ENCODE results near the gene VCP. TPM values are rescaled to one million over a fixed set of nuclear protein-coding genes. Genes with fewer than 3 reads are reported as not detected.

The VCP gene
- total and polyA plus RNA-seq, 9 of the 15 experiments (the other 6 are each of a cell fraction or from before 2014, with no cell fraction given), result 7.1 to 257 (median 199) TPM

DNA sequence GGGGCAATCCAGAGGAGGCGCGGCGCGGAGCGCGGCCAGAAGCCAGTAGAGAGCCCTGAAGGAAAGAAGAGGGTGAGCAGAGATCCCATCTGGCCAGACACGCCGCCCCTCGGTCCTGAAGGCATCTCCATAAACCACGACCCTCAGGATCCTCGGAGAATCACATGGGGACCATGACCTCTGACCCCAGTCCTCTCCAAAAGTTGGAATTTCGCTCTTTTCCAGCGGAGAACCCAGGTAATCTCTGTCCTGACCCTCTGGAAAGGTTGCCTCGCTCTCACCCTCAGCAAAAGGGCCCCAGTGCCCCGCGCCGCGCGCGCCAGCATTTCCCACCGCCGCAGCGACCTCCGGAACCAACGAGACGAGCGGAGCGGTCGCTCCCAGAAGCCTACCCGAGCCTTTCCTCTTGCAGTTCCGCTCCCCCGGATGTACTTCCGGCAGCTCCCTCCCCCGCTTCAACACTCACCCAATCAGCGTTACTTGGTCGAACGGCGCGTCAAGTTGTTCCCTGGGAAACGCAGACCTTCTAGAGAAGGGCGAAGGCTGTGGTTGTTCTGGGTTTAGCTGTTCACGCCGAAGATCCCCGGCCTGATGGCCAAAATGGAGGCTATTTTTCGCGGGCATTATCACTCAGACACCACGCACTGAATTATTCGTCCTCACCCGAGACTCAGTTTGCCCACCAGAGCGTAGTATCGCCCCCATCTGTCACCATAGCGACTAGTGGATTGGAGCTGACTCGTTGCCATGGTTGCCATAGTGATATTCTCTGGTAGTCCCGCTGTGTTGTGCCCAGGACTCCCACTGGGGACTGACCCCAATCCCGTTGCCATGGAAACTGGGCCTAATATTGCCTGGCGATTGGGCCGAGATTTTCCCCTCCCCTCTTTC lies 30.6 kb upstream of the VCP start, which contains the start of gene STOML2 (continued):
- TF ChIP-seq, protein P1, sequence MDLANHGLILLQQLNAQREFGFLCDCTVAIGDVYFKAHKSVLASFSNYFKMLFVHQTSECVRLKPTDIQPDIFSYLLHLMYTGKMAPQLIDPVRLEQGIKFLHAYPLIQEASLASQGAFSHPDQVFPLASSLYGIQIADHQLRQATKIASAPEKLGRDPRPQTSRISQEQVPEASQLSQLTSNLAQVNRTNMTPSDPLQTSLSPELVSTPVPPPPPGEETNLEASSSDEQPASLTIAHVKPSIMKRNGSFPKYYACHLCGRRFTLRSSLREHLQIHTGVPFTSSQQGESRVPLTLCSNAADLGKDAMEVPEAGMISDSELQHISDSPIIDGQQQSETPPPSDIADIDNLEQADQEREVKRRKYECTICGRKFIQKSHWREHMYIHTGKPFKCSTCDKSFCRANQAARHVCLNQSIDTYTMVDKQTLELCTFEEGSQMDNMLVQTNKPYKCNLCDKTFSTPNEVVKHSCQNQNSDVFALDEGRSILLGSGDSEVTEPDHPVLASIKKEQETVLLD (IDR thresholded peaks at IDR 0.05), result no peak
- TF ChIP-seq JUNB (CRISPR knock-in tag; conservative IDR thresholded peaks at IDR 0.05), result no peak
- no peak; the same call in 1 of the 2 replicates for TF ChIP-seq TCF3 (CRISPR knock-in tag; IDR thresholded peaks at IDR 0.05)
- no peak for TF ChIP-seq HDAC3 (IDR thresholded peaks at IDR 0.05; ENCODE audit: borderline replicate concordance, partially characterized antibody)
- TF ChIP-seq XRCC4 (IDR thresholded peaks at IDR 0.05; ENCODE audit: extremely low read depth, insufficient read depth, insufficient read length), result no peak
- no peak for TF ChIP-seq RNF2 (IDR thresholded peaks at IDR 0.05)
- TF ChIP-seq TCFL5 (CRISPR knock-in tag; conservative IDR thresholded peaks at IDR 0.05), result no peak
- peak; percentile 35 for TF ChIP-seq POU5F1 (IDR thresholded peaks at IDR 0.05; ENCODE audit: borderline replicate concordance, low read depth, low read length, partially characterized antibody)
- no peak for TF ChIP-seq GATAD2B (IDR thresholded peaks at IDR 0.05; ENCODE audit: borderline replicate concordance)
- TF ChIP-seq ILF3 (IDR thresholded peaks at IDR 0.05; ENCODE audit: borderline replicate concordance), result no peak
- TF ChIP-seq, protein P2, sequence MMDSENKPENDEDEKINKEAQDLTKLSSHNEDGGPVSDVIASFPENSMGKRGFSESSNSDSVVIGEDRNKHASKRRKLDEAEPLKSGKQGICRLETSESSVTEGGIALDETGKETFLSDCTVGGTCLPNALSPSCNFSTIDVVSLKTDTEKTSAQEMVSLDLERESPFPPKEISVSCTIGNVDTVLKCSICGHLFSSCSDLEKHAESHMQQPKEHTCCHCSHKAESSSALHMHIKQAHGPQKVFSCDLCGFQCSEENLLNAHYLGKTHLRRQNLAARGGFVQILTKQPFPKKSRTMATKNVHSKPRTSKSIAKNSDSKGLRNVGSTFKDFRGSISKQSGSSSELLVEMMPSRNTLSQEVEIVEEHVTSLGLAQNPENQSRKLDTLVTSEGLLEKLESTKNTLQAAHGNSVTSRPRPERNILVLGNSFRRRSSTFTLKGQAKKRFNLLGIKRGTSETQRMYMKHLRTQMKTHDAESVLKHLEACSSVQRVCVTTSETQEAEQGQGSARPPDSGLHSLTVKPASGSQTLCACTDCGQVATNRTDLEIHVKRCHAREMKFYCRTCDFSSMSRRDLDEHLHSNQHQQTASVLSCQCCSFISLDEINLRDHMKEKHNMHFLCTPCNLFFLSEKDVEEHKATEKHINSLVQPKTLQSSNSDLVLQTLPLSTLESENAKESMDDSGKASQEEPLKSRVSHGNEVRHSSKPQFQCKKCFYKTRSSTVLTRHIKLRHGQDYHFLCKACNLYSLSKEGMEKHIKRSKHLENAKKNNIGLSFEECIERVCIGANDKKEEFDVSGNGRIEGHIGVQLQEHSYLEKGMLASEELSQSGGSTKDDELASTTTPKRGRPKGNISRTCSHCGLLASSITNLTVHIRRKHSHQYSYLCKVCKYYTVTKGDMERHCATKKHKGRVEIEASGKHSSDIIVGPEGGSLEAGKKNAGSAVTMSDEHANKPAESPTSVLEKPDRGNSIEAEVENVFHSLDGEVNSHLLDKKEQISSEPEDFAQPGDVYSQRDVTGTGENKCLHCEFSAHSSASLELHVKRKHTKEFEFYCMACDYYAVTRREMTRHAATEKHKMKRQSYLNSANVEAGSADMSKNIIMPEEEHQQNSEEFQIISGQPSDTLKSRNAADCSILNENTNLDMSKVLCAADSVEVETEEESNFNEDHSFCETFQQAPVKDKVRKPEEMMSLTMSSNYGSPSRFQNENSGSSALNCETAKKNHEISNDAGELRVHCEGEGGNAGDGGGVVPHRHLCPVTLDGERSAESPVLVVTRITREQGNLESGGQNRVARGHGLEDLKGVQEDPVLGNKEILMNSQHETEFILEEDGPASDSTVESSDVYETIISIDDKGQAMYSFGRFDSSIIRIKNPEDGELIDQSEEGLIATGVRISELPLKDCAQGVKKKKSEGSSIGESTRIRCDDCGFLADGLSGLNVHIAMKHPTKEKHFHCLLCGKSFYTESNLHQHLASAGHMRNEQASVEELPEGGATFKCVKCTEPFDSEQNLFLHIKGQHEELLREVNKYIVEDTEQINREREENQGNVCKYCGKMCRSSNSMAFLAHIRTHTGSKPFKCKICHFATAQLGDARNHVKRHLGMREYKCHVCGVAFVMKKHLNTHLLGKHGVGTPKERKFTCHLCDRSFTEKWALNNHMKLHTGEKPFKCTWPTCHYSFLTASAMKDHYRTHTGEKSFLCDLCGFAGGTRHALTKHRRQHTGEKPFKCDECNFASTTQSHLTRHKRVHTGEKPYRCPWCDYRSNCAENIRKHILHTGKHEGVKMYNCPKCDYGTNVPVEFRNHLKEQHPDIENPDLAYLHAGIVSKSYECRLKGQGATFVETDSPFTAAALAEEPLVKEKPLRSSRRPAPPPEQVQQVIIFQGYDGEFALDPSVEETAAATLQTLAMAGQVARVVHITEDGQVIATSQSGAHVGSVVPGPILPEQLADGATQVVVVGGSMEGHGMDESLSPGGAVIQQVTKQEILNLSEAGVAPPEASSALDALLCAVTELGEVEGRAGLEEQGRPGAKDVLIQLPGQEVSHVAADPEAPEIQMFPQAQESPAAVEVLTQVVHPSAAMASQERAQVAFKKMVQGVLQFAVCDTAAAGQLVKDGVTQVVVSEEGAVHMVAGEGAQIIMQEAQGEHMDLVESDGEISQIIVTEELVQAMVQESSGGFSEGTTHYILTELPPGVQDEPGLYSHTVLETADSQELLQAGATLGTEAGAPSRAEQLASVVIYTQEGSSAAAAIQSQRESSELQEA (IDR thresholded peaks at IDR 0.05; ENCODE audit: low read depth), result no peak
- no peak for TF ChIP-seq CBFA2T3 (IDR thresholded peaks at IDR 0.05)
- TF ChIP-seq CC2D1A (IDR thresholded peaks at IDR 0.05), result no peak
- TF ChIP-seq, protein P3, sequence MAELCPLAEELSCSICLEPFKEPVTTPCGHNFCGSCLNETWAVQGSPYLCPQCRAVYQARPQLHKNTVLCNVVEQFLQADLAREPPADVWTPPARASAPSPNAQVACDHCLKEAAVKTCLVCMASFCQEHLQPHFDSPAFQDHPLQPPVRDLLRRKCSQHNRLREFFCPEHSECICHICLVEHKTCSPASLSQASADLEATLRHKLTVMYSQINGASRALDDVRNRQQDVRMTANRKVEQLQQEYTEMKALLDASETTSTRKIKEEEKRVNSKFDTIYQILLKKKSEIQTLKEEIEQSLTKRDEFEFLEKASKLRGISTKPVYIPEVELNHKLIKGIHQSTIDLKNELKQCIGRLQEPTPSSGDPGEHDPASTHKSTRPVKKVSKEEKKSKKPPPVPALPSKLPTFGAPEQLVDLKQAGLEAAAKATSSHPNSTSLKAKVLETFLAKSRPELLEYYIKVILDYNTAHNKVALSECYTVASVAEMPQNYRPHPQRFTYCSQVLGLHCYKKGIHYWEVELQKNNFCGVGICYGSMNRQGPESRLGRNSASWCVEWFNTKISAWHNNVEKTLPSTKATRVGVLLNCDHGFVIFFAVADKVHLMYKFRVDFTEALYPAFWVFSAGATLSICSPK (IDR thresholded peaks at IDR 0.05; ENCODE audit: borderline replicate concordance), result no peak
- no peak for TF ChIP-seq FUS (optimal IDR thresholded peaks at IDR 0.05; ENCODE audit: low read depth, low read length)
- no peak for TF ChIP-seq NCOA2 (IDR thresholded peaks at IDR 0.05; ENCODE audit: partially characterized antibody in 2 of 2)
- TF ChIP-seq POLR2AphosphoS2 (IDR thresholded peaks at IDR 0.05; ENCODE audit: low read length), result no peak

Data from K562 (cell line).